HCT116 (cell line): Measurements from ENCODE around the gene NLRP4. TPM values are rescaled to one million over a fixed set of nuclear protein-coding genes. Genes with fewer than 3 reads are reported as not detected.

ENCODE experiments used
- ATAC-seq: fragments of 200-7000 bp; cut with Tn5 transposase; 2 replicates; pipeline ENCODE4 v1.9.1; 2020; ENCODE audit warnings: mild to moderate bottlenecking, moderate library complexity
- BruUV-seq: library from RNA; stranded (reverse); fragments of 400-500 nt; replicated peaks from 2 replicates; lab custom pipeline; 2021; lab: Mats Ljungman, UMichigan
- CTCF ChIA-PET: fragments of 300-600 bp; sonication (Branson Sonifier 250); formaldehyde crosslinking; loops from one replicate; lab custom pipeline; 2021; ENCODE audit warnings: antibody characterized with exemption; lab: Charles Lee
- POLR2A ChIA-PET: fragments of 300-600, 350-600 bp; sonication (Branson Sonifier 250); formaldehyde crosslinking; loops from one replicate; lab custom pipeline; 2021; ENCODE audit warnings: antibody characterized with exemption; lab: Charles Lee
- RAD21 ChIA-PET, 2 experiments: fragments of 300-600 bp; sonication (Branson Sonifier 250); formaldehyde crosslinking; loops; one replicate each; lab custom pipeline; 2023; ENCODE audit warnings: low total read pairs in 2 of 2; ENCODE audit not compliant: uncharacterized antibody in 2 of 2, unreplicated experiment in 2 of 2, low non-redundant PET in 1 of 2; lab: Charles Lee
- DNase-seq: peaks from one replicate; pipeline ENCODE4 v3.0.0-alpha.2; 2010; ENCODE audit warnings: low read depth, low spot score
- H2AFZ ChIP-seq: fragments of 200-600 bp; shearing (Covaris generic), sonication (generic); 2 replicates; pipeline ENCODE4 v1.6.1; 2017; ENCODE audit warnings: low read depth, mixed run types, mixed read lengths, antibody characterized with exemption, low read length; ENCODE audit not compliant: poor library complexity, severe bottlenecking
- H3K27ac ChIP-seq: 2 replicates; pipeline ENCODE4 v1.5.1; 2012; ENCODE audit warnings: low read depth, low read length
- H3K27me3 ChIP-seq: fragments of 200-600 bp; sonication (generic); 2 replicates; pipeline ENCODE4 v1.6.1; 2016; ENCODE audit warnings: mixed run types, low read length, mixed read lengths; ENCODE audit not compliant: insufficient read depth
- H3K36me3 ChIP-seq, 2 experiments: fragments of 200-500 bp in 1 of 2; fragments of 200-600 bp in 1 of 2; sonication (Bioruptor generic) in 1 of 2; sonication (generic) in 1 of 2; 2 replicates each; pipeline versions ENCODE4 v1.5.1 to v1.6.1; 2014 to 2016; ENCODE audit warnings: low read length in 2 of 2, inconsistent platforms in 1 of 2, mixed read lengths in 1 of 2, mixed run types in 1 of 2; ENCODE audit not compliant: insufficient read depth in 2 of 2, control insufficient read depth in 1 of 2
- H3K4me1 ChIP-seq, 2 experiments: fragments of 200-600 bp in 1 of 2; sonication (generic) in 1 of 2; 2 replicates each; pipeline versions ENCODE4 v1.5.1 to v1.6.1; 2012 to 2017; ENCODE audit warnings: low read length in 2 of 2, inconsistent platforms in 1 of 2, mild to moderate bottlenecking in 1 of 2, mixed read lengths in 1 of 2, mixed run types in 1 of 2, moderate library complexity in 1 of 2; ENCODE audit not compliant: insufficient read depth in 2 of 2, control insufficient read depth in 1 of 2
- H3K4me2 ChIP-seq: fragments of 200-600 bp; sonication (generic); 2 replicates; pipeline ENCODE4 v1.6.1; 2017; ENCODE audit warnings: mixed run types, low read length, mixed read lengths
- H3K4me3 ChIP-seq, 2 experiments: fragments of 200-600 bp in 1 of 2; sonication (generic) in 1 of 2; replicated peaks in 1 of 2; 2 replicates each; pipeline ENCODE4 v1.5.1; 2011 to 2016; ENCODE audit warnings: low read length in 2 of 2, control low read depth in 1 of 2, low read depth in 1 of 2, mild to moderate bottlenecking in 1 of 2, mixed read lengths in 1 of 2, mixed run types in 1 of 2
- H3K79me2 ChIP-seq: fragments of 200-600 bp; sonication (generic); 2 replicates; pipeline ENCODE4 v1.6.1; 2017; ENCODE audit warnings: mild to moderate bottlenecking, mixed run types, low read length, moderate library complexity, mixed read lengths; ENCODE audit not compliant: insufficient read depth
- H3K9ac ChIP-seq: fragments of 200-600 bp; sonication (generic); 2 replicates; pipeline ENCODE4 v1.6.1; 2016; ENCODE audit warnings: low read length, mixed read lengths
- H3K9me2 ChIP-seq: fragments of 200-600 bp; sonication (generic), shearing (Covaris generic); 2 replicates; pipeline ENCODE4 v1.6.1; 2017; ENCODE audit warnings: mixed run types, mild to moderate bottlenecking, moderate library complexity; ENCODE audit not compliant: insufficient read depth
- H3K9me3 ChIP-seq, 2 experiments: fragments of 200-500 bp in 1 of 2; fragments of 200-600 bp in 1 of 2; sonication (Bioruptor generic) in 1 of 2; sonication (generic) in 1 of 2; 2 replicates each; pipeline ENCODE4 v1.6.1; 2014 to 2017; ENCODE audit warnings: low read length in 2 of 2, mixed read lengths in 2 of 2, inconsistent platforms in 1 of 2, low read depth in 1 of 2, mild to moderate bottlenecking in 1 of 2, mixed run types in 1 of 2, moderate library complexity in 1 of 2; ENCODE audit not compliant: control insufficient read depth in 1 of 2, insufficient read depth in 1 of 2
- H4K20me1 ChIP-seq: fragments of 200-600 bp; sonication (generic), shearing (Covaris generic); 2 replicates; pipeline ENCODE4 v1.6.1; 2017; ENCODE audit warnings: mixed run types, mild to moderate bottlenecking, moderate library complexity; ENCODE audit not compliant: insufficient read depth
- CBX3 ChIP-seq: IDR thresholded peaks from 2 replicates; pipeline ENCODE4 v1.6.1; 2012; ENCODE audit warnings: low read depth
- CEBPB ChIP-seq: IDR thresholded peaks from 2 replicates; pipeline ENCODE4 v1.6.1; 2012; ENCODE audit warnings: low read depth
- EGR1 ChIP-seq: IDR thresholded peaks from 2 replicates; pipeline ENCODE4 v1.6.1; 2012; ENCODE audit warnings: low read depth
- FOSL1 ChIP-seq: IDR thresholded peaks from 2 replicates; pipeline ENCODE4 v1.6.1; 2012; ENCODE audit warnings: low read depth
- JUND ChIP-seq: IDR thresholded peaks from 2 replicates; pipeline ENCODE4 v1.6.1; 2012
- YY1 ChIP-seq: IDR thresholded peaks from 2 replicates; pipeline ENCODE4 v1.6.1; 2011; ENCODE audit warnings: low read length, low read depth, moderate library complexity, mild to moderate bottlenecking; ENCODE audit not compliant: insufficient replicate concordance; ENCODE audit errors: extremely low read depth
- intact Hi-C: fragments of 100-400 bp; cut with micrococcal nuclease; formaldehyde crosslinking; loops from 2 replicates; pipeline ENCODE4 v1.10.0; 2022
- total RNA-seq: library from RNA; stranded (reverse); gene quantifications from one replicate; pipeline ENCODE4 v1.2.1, GENCODE V29; 2021; ENCODE audit not compliant: unreplicated experiment

The NLRP4 gene
- total RNA-seq, 1 experiment from 2014 or later, result 0.52 TPM

DNA sequence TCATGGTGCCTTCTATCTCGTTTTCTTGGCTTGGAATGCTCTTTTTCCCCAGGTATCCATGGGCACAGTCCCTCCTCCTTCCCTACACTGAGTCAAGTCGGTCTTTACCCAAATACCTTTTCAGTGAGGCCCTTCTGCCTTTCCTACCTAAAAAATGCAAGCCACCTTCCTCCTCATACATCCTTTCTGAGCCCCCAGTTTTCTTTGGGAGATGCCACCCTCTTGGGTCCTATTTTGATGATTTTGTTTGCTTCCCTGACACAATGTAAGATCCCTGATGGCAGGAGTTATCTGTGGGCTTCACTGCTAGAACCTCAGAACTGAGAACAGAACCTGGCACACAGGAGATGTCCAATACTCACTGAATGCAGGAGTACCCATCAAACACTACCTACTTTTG is 73.5 kb downstream of the NLRP4 start:
- no TSS peak for BruUV-seq
- RAD21 ChIA-PET, result no interaction called here
- DNase-seq, result no peak
- H3K9me2 ChIP-seq, result no peaks in the 10 kb centered on the region
- TF ChIP-seq JUND (no peak), FOSL1 (no peak), EGR1 (no peak), CEBPB (no peak)
- TF ChIP-seq, all 23 proteins: peak for 0
- no peaks in the 10 kb centered on the region for H4K20me1 ChIP-seq
- H3K27me3 ChIP-seq, result peaks cover 30% of the 10 kb centered on the region
- intact Hi-C loops, result no loop called here
- no peaks in the 10 kb centered on the region for H3K9me3 ChIP-seq
- no peak overlapping the region for H3K4me3 ChIP-seq
- ChIA-PET CTCF (no interaction called here), POLR2A (no interaction called here)
- H3K9ac ChIP-seq, result no peak overlapping the region
- H3K36me3 ChIP-seq, result no peaks in the 10 kb centered on the region
- H3K79me2 ChIP-seq, result no peaks in the 10 kb centered on the region
- no peak overlapping the region for H3K4me2 ChIP-seq
- H2AFZ ChIP-seq, result no peak overlapping the region
- no peak overlapping the region for H3K27ac ChIP-seq
- H3K4me1 ChIP-seq, result no peaks in the 10 kb centered on the region
- ATAC-seq, result no peak

- H3K4me2 ChIP-seq, result no peak overlapping the region
- no peaks in the 10 kb centered on the region; a peak in 1 of 4 replicates for H3K36me3 ChIP-seq
- no peak overlapping the region for H2AFZ ChIP-seq
- TF ChIP-seq CBX3, result no peak
- TF ChIP-seq YY1, result no peak
- no TSS peak for BruUV-seq
- RAD21 ChIA-PET, result no interaction called here
- no peak overlapping the region for H3K4me3 ChIP-seq
- peaks cover 30% of the 10 kb centered on the region for H3K27me3 ChIP-seq
- no peak overlapping the region for H3K27ac ChIP-seq
- CTCF ChIA-PET, result no interaction called here
- intact Hi-C loops, result loop anchor here (2.0 kb wide), 1 partner anchor 420 kb away; no protein-coding TSS in a partner anchor
- H3K4me1 ChIP-seq, result no peaks in the 10 kb centered on the region
- H4K20me1 ChIP-seq, result no peaks in the 10 kb centered on the region
- ATAC-seq (no peak), DNase-seq (no peak)
- H3K9ac ChIP-seq, result no peak overlapping the region
- no peaks in the 10 kb centered on the region for H3K9me3 ChIP-seq
- POLR2A ChIA-PET, result no interaction called here
- H3K79me2 ChIP-seq, result no peaks in the 10 kb centered on the region
- no peaks in the 10 kb centered on the region for H3K9me2 ChIP-seq
These were observed 76.6 kb downstream of the NLRP4 start for GRCh38 chr19:55912916-55913315.
